K562 (cell line): Measurements from ENCODE around the gene RGL2. TPM values are rescaled to one million over a fixed set of nuclear protein-coding genes. Genes with fewer than 3 reads are reported as not detected.
A peak's percentile ranks its signal among the peaks of the same experiment; 100 is the strongest.

Experiments
- ARHGAP35 ChIP-seq: fragments of 450-650 bp; IDR thresholded peaks from 2 replicates; pipeline ENCODE4 v1.6.1; 2018; ENCODE audit not compliant: partially characterized antibody
- ATF4 ChIP-seq: fragments of 450-650 bp; formaldehyde crosslinking; IDR thresholded peaks from 2 replicates; pipeline ENCODE4 v1.4.0; 2022; ENCODE audit warnings: mild to moderate bottlenecking, moderate library complexity
- CHAMP1 ChIP-seq: fragments of 450-650 bp; IDR thresholded peaks from 2 replicates; pipeline ENCODE4 v1.6.1; 2016; ENCODE audit warnings: mild to moderate bottlenecking
- ERF ChIP-seq: fragments of 450-650 bp; formaldehyde crosslinking; IDR thresholded peaks from 2 replicates; pipeline ENCODE4 v1.4.0; 2020; ENCODE audit warnings: mild to moderate bottlenecking, mixed read lengths
- FOXP4 ChIP-seq: sonication (generic); formaldehyde crosslinking; IDR thresholded peaks from 2 replicates; pipeline ENCODE4 v1.8.0; 2022; ENCODE audit warnings: mild to moderate bottlenecking, missing genetic modification reagents, borderline replicate concordance
- FUS ChIP-seq: fragments of 200-400 bp; formaldehyde crosslinking; optimal IDR thresholded peaks from 2 replicates; pipeline ENCODE3; 2017; ENCODE audit warnings: low read depth, low read length
- GABPB1 ChIP-seq: sonication (generic); formaldehyde crosslinking; IDR thresholded peaks from 2 replicates; pipeline ENCODE4 v1.8.0; 2022; ENCODE audit warnings: mild to moderate bottlenecking, missing genetic modification reagents
- JUNB ChIP-seq: fragments of 450-650 bp; formaldehyde crosslinking; conservative IDR thresholded peaks from 2 replicates; pipeline ENCODE4 v1.4.0; 2020; ENCODE audit warnings: mild to moderate bottlenecking
- PHB2 ChIP-seq: fragments of 450-650 bp; IDR thresholded peaks from 2 replicates; pipeline ENCODE4 v1.6.1; 2017; ENCODE audit warnings: low read depth
- PHF8 ChIP-seq: fragments of 200-600 bp; sonication (generic); IDR thresholded peaks from 2 replicates; pipeline ENCODE4 v1.6.1; 2012; ENCODE audit warnings: mixed run types, mild to moderate bottlenecking, inconsistent platforms, low read length, moderate library complexity, borderline replicate concordance
- ZBTB8A ChIP-seq: fragments of 450-650 bp; IDR thresholded peaks from 2 replicates; pipeline ENCODE4 v1.6.1; 2018; ENCODE audit warnings: mild to moderate bottlenecking, moderate library complexity; ENCODE audit not compliant: partially characterized antibody
- ZNF398 ChIP-seq: fragments of 250-450 bp; sonication (Bioruptor Pico); IDR thresholded peaks from 2 replicates; pipeline ENCODE4 v1.8.0; 2021; ENCODE audit warnings: moderate library complexity, mild to moderate bottlenecking, inconsistent platforms
- ZNF740 ChIP-seq, 3 experiments: fragments of 200-800 bp in 1 of 3; sonication (Bioruptor generic) in 1 of 3; sonication (generic) in 1 of 3; formaldehyde crosslinking in 1 of 3; IDR thresholded peaks; 2 replicates each; pipeline versions ENCODE4 v1.6.1 to v1.8.0; 2016 to 2022; ENCODE audit warnings: mild to moderate bottlenecking in 2 of 3, missing compliant biosample characterization in 2 of 3, missing genetic modification characterization in 2 of 3, missing genetic modification reagents in 1 of 3
- polyA plus RNA-seq, 8 experiments: library from polyadenylated mRNA; depleted of rRNA in 4 of 8; stranded (reverse) in 5 of 8; unstranded in 3 of 8; fragments of >200 nt; fragmentation: Nextera tagmentation in 2 of 8; fragmentation: Illumina TruSeq in 1 of 8; extraction: Ambion mirVana in 2 of 8; extraction: Trizol in 1 of 8; gene quantifications; 2 replicates each; pipeline versions ENCODE4 v1.2.1 to v1.2.3, GENCODE V29; 2011 to 2014; ENCODE audit warnings: inconsistent platforms in 1 of 8, missing spikeins in 1 of 8
- total RNA-seq, 7 experiments: library from RNA; depleted of rRNA in 6 of 7; stranded (reverse); fragments of >200 nt in 6 of 7; fragmentation: Illumina TruSeq in 2 of 7; extraction: Trizol in 2 of 7; gene quantifications; 2 replicates each; pipeline versions ENCODE4 v1.2.1 to v1.2.3, GENCODE V29; 2011 to 2021; ENCODE audit warnings: low replicate concordance in 1 of 7

The RGL2 gene
- total and polyA plus RNA-seq, 9 of the 15 experiments (the other 6 are each of a cell fraction or from before 2014, with no cell fraction given): 1.8 to 57.1 (median 19.5) TPM

- peak; percentile 89 for TF ChIP-seq GABPB1 (CRISPR knock-in tag)
- no peak for TF ChIP-seq PHB2
- TF ChIP-seq ERF (CRISPR knock-in tag): peak; percentile 99
- no peak for TF ChIP-seq JUNB (CRISPR knock-in tag)
- TF ChIP-seq ZBTB8A: no peak
- TF ChIP-seq FOXP4 (CRISPR knock-in tag): peak; percentile 92; the same call in 1 of the 2 replicates
- TF ChIP-seq FUS: peak; percentile 100
- TF ChIP-seq ZNF398 (CRISPR knock-in tag): no peak
- peak; percentile 77 for TF ChIP-seq ZNF740 (CRISPR knock-in tag; IDR thresholded peaks at IDR 0.05)
- TF ChIP-seq ZNF740 (tag; IDR thresholded peaks at IDR 0.05): no peak; a peak in 1 of 4 replicates
- TF ChIP-seq PHF8: peak; percentile 52; the same call in 1 of the 2 replicates
- no peak for TF ChIP-seq ARHGAP35
- TF ChIP-seq CHAMP1: no peak
- TF ChIP-seq ATF4 (CRISPR knock-in tag): no peak
Measured at GRCh38 chr6:33276864-33277662, 21.7 kb downstream of the RGL2 start, which contains the start of gene B3GALT4 (continued).
